Hepatocyte (in vitro differentiated cells): ENCODE measurements around the gene TNPO3. TPM values are rescaled to one million over a fixed set of nuclear protein-coding genes. Genes with fewer than 3 reads are reported as not detected.

Source experiments
- DNase-seq: peaks from one replicate; pipeline ENCODE4 v3.0.0-alpha.2; 2016; ENCODE audit warnings: low spot score
- H2AFZ ChIP-seq: fragments of 200-600 bp; sonication (generic); 2 replicates; pipeline ENCODE4 v1.6.0; 2016; ENCODE audit warnings: antibody characterized with exemption, mild to moderate bottlenecking
- H3K27ac ChIP-seq: fragments of 200-600 bp; sonication (generic); 2 replicates; pipeline ENCODE4 v1.5.1; 2016; ENCODE audit warnings: mild to moderate bottlenecking
- H3K27me3 ChIP-seq: fragments of 200-600 bp; sonication (generic); 2 replicates; pipeline ENCODE4 v1.6.1; 2016
- H3K36me3 ChIP-seq: fragments of 200-600 bp; sonication (generic); replicated peaks from 2 replicates; pipeline ENCODE4 v1.5.1; 2016; ENCODE audit warnings: low read depth; ENCODE audit not compliant: insufficient read depth
- H3K4me1 ChIP-seq: fragments of 200-600 bp; sonication (generic); 2 replicates; pipeline ENCODE4 v1.5.1; 2016; ENCODE audit warnings: mild to moderate bottlenecking, moderate library complexity; ENCODE audit not compliant: insufficient read depth
- H3K4me2 ChIP-seq: fragments of 200-600 bp; sonication (generic); 2 replicates; pipeline ENCODE4 v1.6.0; 2016
- H3K4me3 ChIP-seq: fragments of 200-600 bp; sonication (generic); 2 replicates; pipeline ENCODE4 v1.5.1; 2016; ENCODE audit warnings: mild to moderate bottlenecking
- H3K79me2 ChIP-seq: fragments of 200-600 bp; sonication (generic); 2 replicates; pipeline ENCODE4 v1.6.0; 2017; ENCODE audit warnings: mild to moderate bottlenecking
- H3K9me2 ChIP-seq: fragments of 200-600 bp; sonication (generic); replicated peaks from 2 replicates; pipeline ENCODE4 v1.6.0; 2017; ENCODE audit warnings: mild to moderate bottlenecking; ENCODE audit not compliant: insufficient read depth
- H3K9me3 ChIP-seq: fragments of 200-600 bp; sonication (generic); 2 replicates; pipeline ENCODE4 v1.5.1; 2016; ENCODE audit warnings: low read depth, mild to moderate bottlenecking
- H4K20me1 ChIP-seq: fragments of 200-600 bp; sonication (generic); 2 replicates; pipeline ENCODE4 v1.6.0; 2016; ENCODE audit warnings: mild to moderate bottlenecking; ENCODE audit not compliant: insufficient read depth, poor library complexity, severe bottlenecking
- EZH2 ChIP-seq: fragments of 200-600 bp; sonication (generic); IDR thresholded peaks from 2 replicates; pipeline ENCODE4 v1.6.1; 2016; ENCODE audit warnings: antibody characterized with exemption, mild to moderate bottlenecking, borderline replicate concordance
- EZH2phosphoT487 ChIP-seq: fragments of 200-600 bp; sonication (generic); IDR thresholded peaks from one replicate; pipeline ENCODE4 v1.6.1; 2018; ENCODE audit warnings: antibody characterized with exemption, mild to moderate bottlenecking, low read depth, moderate library complexity; ENCODE audit not compliant: unreplicated experiment, severe bottlenecking
- WGBS: methylation state at CpG from one replicate; pipeline ENCODE4 v1.1.6; 2016; ENCODE audit warnings: low lambda C conversion rate; ENCODE audit errors: missing lambda C conversion rate; 5-methylcytosine and 5-hydroxymethylcytosine counted together
- polyA plus RNA-seq: library from polyadenylated mRNA; unstranded; fragments of >200 nt; fragmentation: Nextera tagmentation; extraction: Ambion mirVana; gene quantifications from 2 replicates; pipeline ENCODE4 v1.2.1, GENCODE V29; 2016
- total RNA-seq: library from RNA; depleted of rRNA; stranded (reverse); fragments of >200 nt; gene quantifications from 2 replicates; pipeline ENCODE4 v1.2.3, GENCODE V29; 2014
- TF ChIP-seq, protein P1 (sequence below): fragments of 200-600 bp; sonication (generic); IDR thresholded peaks from 2 replicates; pipeline ENCODE4 v1.5.1; 2016; ENCODE audit warnings: antibody characterized with exemption, mild to moderate bottlenecking; ENCODE audit not compliant: poor library complexity

Gene TNPO3
- total and polyA plus RNA-seq, 2 experiments from 2014 or later = 19.9 to 35.4 TPM

- no peaks in the 10 kb centered on the region for H3K36me3 ChIP-seq
- H2AFZ ChIP-seq = no peak overlapping the region
- WGBS = 79% methylated on average over 1 of the region's 1 CpG
Observed at GRCh38 chr7:129074361-129074871, 19.5 kb upstream of the TNPO3 start.

GRCh38 chr7:129073738-129074137, 18.8 kb upstream of the TNPO3 start:
- TF ChIP-seq EZH2 (no peak), EZH2phosphoT487 (no peak)
- TF ChIP-seq, protein P1, sequence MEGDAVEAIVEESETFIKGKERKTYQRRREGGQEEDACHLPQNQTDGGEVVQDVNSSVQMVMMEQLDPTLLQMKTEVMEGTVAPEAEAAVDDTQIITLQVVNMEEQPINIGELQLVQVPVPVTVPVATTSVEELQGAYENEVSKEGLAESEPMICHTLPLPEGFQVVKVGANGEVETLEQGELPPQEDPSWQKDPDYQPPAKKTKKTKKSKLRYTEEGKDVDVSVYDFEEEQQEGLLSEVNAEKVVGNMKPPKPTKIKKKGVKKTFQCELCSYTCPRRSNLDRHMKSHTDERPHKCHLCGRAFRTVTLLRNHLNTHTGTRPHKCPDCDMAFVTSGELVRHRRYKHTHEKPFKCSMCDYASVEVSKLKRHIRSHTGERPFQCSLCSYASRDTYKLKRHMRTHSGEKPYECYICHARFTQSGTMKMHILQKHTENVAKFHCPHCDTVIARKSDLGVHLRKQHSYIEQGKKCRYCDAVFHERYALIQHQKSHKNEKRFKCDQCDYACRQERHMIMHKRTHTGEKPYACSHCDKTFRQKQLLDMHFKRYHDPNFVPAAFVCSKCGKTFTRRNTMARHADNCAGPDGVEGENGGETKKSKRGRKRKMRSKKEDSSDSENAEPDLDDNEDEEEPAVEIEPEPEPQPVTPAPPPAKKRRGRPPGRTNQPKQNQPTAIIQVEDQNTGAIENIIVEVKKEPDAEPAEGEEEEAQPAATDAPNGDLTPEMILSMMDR = no peak

More at GRCh38 chr7:129074361-129074871, 19.5 kb upstream of the TNPO3 start:
- Histone ChIP-seq H3K9me2 (no peaks in the 10 kb centered on the region), H3K79me2 (no peaks in the 10 kb centered on the region), H3K4me2 (no peak overlapping the region), H3K27me3 (no peaks in the 10 kb centered on the region), H3K9me3 (no peaks in the 10 kb centered on the region), H3K4me3 (no peak overlapping the region), H3K27ac (no peak overlapping the region), H3K4me1 (no peaks in the 10 kb centered on the region), H4K20me1 (no peaks in the 10 kb centered on the region)
- no peak for TF ChIP-seq EZH2
- no peak for TF ChIP-seq EZH2phosphoT487
- TF ChIP-seq, protein P1 = no peak
- no peak for DNase-seq

GRCh38 chr7:129073204-129073603, 18.3 kb upstream of the TNPO3 start:
- WGBS = 100% methylated on average over 1 of the region's 1 CpG

More at GRCh38 chr7:129073738-129074137, 18.8 kb upstream of the TNPO3 start:
- 93% methylated on average over 4 of the region's 4 CpGs for WGBS
- Histone ChIP-seq H3K36me3 (no peaks in the 10 kb centered on the region), H3K4me1 (no peaks in the 10 kb centered on the region), H3K9me3 (no peaks in the 10 kb centered on the region), H3K4me2 (no peak overlapping the region), H4K20me1 (no peaks in the 10 kb centered on the region), H2AFZ (no peak overlapping the region), H3K27me3 (no peaks in the 10 kb centered on the region), H3K79me2 (no peaks in the 10 kb centered on the region), H3K9me2 (no peaks in the 10 kb centered on the region), H3K4me3 (no peak overlapping the region), H3K27ac (no peak overlapping the region)
- no peak for DNase-seq

More at GRCh38 chr7:129073204-129073603, 18.3 kb upstream of the TNPO3 start:
- Histone ChIP-seq H3K27ac (no peak overlapping the region), H3K9me3 (no peaks in the 10 kb centered on the region), H3K27me3 (no peaks in the 10 kb centered on the region), H3K4me1 (no peaks in the 10 kb centered on the region), H3K36me3 (no peaks in the 10 kb centered on the region), H3K9me2 (no peaks in the 10 kb centered on the region), H3K4me3 (no peak overlapping the region), H2AFZ (no peak overlapping the region), H4K20me1 (no peaks in the 10 kb centered on the region), H3K79me2 (no peaks in the 10 kb centered on the region), H3K4me2 (no peak overlapping the region)
- DNase-seq = no peak
- no peak for TF ChIP-seq EZH2
- TF ChIP-seq, protein P1 = no peak
- TF ChIP-seq EZH2phosphoT487 = no peak
